ENCODE results near the gene RAB7B.

DNA sequence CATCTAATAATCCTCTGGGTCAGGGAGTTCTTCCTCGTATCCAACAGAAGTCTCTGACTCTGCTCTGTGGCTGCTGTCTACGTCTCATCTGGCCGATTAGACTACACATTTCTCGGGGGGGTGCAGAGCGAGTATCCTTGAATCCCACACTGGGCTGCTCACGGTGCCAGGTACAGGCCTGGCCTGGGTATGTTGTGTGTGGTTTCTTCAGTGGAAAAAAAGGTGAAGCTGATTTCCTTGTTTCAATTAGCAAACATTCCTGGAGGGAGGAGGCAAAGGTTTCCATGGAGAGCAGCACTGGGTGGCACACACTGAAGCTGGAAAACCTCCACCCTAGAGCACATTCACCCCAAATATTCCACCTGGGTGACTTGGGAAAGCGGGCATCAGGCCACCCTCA lies 2.0 kb upstream of the RAB7B start:
- TF ChIP-seq, protein P1, sequence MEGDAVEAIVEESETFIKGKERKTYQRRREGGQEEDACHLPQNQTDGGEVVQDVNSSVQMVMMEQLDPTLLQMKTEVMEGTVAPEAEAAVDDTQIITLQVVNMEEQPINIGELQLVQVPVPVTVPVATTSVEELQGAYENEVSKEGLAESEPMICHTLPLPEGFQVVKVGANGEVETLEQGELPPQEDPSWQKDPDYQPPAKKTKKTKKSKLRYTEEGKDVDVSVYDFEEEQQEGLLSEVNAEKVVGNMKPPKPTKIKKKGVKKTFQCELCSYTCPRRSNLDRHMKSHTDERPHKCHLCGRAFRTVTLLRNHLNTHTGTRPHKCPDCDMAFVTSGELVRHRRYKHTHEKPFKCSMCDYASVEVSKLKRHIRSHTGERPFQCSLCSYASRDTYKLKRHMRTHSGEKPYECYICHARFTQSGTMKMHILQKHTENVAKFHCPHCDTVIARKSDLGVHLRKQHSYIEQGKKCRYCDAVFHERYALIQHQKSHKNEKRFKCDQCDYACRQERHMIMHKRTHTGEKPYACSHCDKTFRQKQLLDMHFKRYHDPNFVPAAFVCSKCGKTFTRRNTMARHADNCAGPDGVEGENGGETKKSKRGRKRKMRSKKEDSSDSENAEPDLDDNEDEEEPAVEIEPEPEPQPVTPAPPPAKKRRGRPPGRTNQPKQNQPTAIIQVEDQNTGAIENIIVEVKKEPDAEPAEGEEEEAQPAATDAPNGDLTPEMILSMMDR (IDR thresholded peaks at IDR 0.05; ENCODE audit: insufficient read depth, low read length, poor library complexity, severe bottlenecking): no peak
- no peak for TF ChIP-seq EZH2phosphoT487 (conservative IDR thresholded peaks at IDR 0.05; ENCODE audit: low read length)
